H9 (cell line): Measurements from ENCODE around the gene RBFOX1. TPM values are rescaled to one million over a fixed set of nuclear protein-coding genes. Genes with fewer than 3 reads are reported as not detected.

ENCODE experiments used
- DNase-seq: peaks from one replicate; pipeline ENCODE4 v3.0.0-alpha.2; 2017
- H2AFZ ChIP-seq: one replicate; pipeline ENCODE4 v1.6.1; 2013; ENCODE audit warnings: mild to moderate bottlenecking, low read length, control low read depth, moderate library complexity
- H2AK5ac ChIP-seq: 2 replicates; pipeline ENCODE4 v1.6.1; 2013; ENCODE audit warnings: low read length, control low read depth, mixed read lengths; ENCODE audit not compliant: insufficient read length
- H2BK120ac ChIP-seq: one replicate; pipeline ENCODE4 v1.6.1; 2013; ENCODE audit warnings: low read depth, mild to moderate bottlenecking, low read length, control low read depth, inconsistent platforms; ENCODE audit not compliant: poor library complexity, severe bottlenecking
- H2BK12ac ChIP-seq: 2 replicates; pipeline ENCODE4 v1.6.1; 2013; ENCODE audit warnings: low read length, control low read depth, mixed read lengths, low read depth; ENCODE audit not compliant: insufficient read length
- H2BK15ac ChIP-seq: 2 replicates; pipeline ENCODE4 v1.6.1; 2013; ENCODE audit warnings: low read depth, low read length, control low read depth
- H2BK20ac ChIP-seq: one replicate; pipeline ENCODE4 v1.6.1; 2013; ENCODE audit warnings: low read depth, mild to moderate bottlenecking, low read length, control low read depth, inconsistent platforms; ENCODE audit not compliant: poor library complexity, severe bottlenecking
- H2BK5ac ChIP-seq: 2 replicates; pipeline ENCODE4 v1.6.1; 2013; ENCODE audit warnings: low read length, control low read depth, mixed read lengths; ENCODE audit not compliant: insufficient read length
- H3K14ac ChIP-seq: 2 replicates; pipeline ENCODE4 v1.6.1; 2013; ENCODE audit warnings: low read length, control low read depth; ENCODE audit not compliant: insufficient read depth
- H3K18ac ChIP-seq: 2 replicates; pipeline ENCODE4 v1.6.1; 2013; ENCODE audit warnings: low read depth, mild to moderate bottlenecking, mixed read lengths, low read length, control low read depth; ENCODE audit not compliant: insufficient read length
- H3K23ac ChIP-seq: 2 replicates; pipeline ENCODE4 v1.6.1; 2013; ENCODE audit warnings: low read length, control low read depth, mixed read lengths, low read depth; ENCODE audit not compliant: insufficient read length
- H3K23me2 ChIP-seq: 2 replicates; pipeline ENCODE4 v1.6.1; 2013; ENCODE audit warnings: low read depth, mild to moderate bottlenecking, mixed read lengths, low read length, control low read depth; ENCODE audit not compliant: insufficient read length, poor library complexity, severe bottlenecking
- H3K27ac ChIP-seq: 2 replicates; pipeline ENCODE4 v1.5.1; 2013; ENCODE audit warnings: low read length, control low read depth, mixed read lengths, low read depth; ENCODE audit not compliant: insufficient read length
- H3K27me3 ChIP-seq: 2 replicates; pipeline ENCODE4 v1.6.1; 2013; ENCODE audit warnings: low read length, control low read depth, inconsistent platforms; ENCODE audit not compliant: insufficient read depth
- H3K4ac ChIP-seq: 2 replicates; pipeline ENCODE4 v1.6.1; 2013; ENCODE audit warnings: low read depth, mild to moderate bottlenecking, control low read depth, inconsistent platforms, low read length, moderate library complexity
- H3K4me1 ChIP-seq: 2 replicates; pipeline ENCODE4 v1.6.1; 2013; ENCODE audit warnings: low read length, control low read depth, inconsistent platforms; ENCODE audit not compliant: insufficient read depth
- H3K4me2 ChIP-seq: 2 replicates; pipeline ENCODE4 v1.6.1; 2013; ENCODE audit warnings: low read length, control low read depth, mixed read lengths; ENCODE audit not compliant: insufficient read length, insufficient read depth
- H3K56ac ChIP-seq: 2 replicates; pipeline ENCODE4 v1.6.1; 2013; ENCODE audit warnings: low read depth, mild to moderate bottlenecking, mixed read lengths, low read length, control low read depth; ENCODE audit not compliant: insufficient read length
- H3K79me1 ChIP-seq: 2 replicates; pipeline ENCODE4 v1.6.1; 2013; ENCODE audit warnings: low read depth, mild to moderate bottlenecking, moderate library complexity, low read length, control low read depth, inconsistent platforms; ENCODE audit not compliant: insufficient read depth, poor library complexity, severe bottlenecking
- H3K79me2 ChIP-seq: 2 replicates; pipeline ENCODE4 v1.6.1; 2013; ENCODE audit warnings: low read length, control low read depth, inconsistent platforms; ENCODE audit not compliant: insufficient read depth
- H3K9ac ChIP-seq: 2 replicates; pipeline ENCODE4 v1.6.1; 2013; ENCODE audit warnings: low read length, control low read depth, mixed read lengths; ENCODE audit not compliant: insufficient read length; ENCODE audit errors: extremely low read depth
- H3K9me3 ChIP-seq: one replicate; pipeline ENCODE4 v1.6.1; 2013; ENCODE audit warnings: low read depth, low read length, inconsistent platforms; ENCODE audit not compliant: control insufficient read depth
- H3T11ph ChIP-seq: one replicate; pipeline ENCODE4 v1.6.1; 2013; ENCODE audit warnings: mild to moderate bottlenecking, low read length, control low read depth, inconsistent platforms
- H4K20me1 ChIP-seq: one replicate; pipeline ENCODE4 v1.6.1; 2013; ENCODE audit not compliant: control insufficient read depth, insufficient read length, insufficient read depth
- H4K5ac ChIP-seq: 2 replicates; pipeline ENCODE4 v1.6.1; 2013; ENCODE audit warnings: low read depth, mild to moderate bottlenecking, mixed read lengths, low read length, control low read depth; ENCODE audit not compliant: insufficient read length
- H4K8ac ChIP-seq: replicated peaks from 2 replicates; pipeline ENCODE4 v1.6.1; 2013; ENCODE audit warnings: low read length, control low read depth, mixed read lengths, low read depth; ENCODE audit not compliant: insufficient read length
- H4K91ac ChIP-seq: 2 replicates; pipeline ENCODE4 v1.6.1; 2013; ENCODE audit warnings: low read depth, mild to moderate bottlenecking, moderate library complexity, mixed read lengths, low read length, control low read depth; ENCODE audit not compliant: insufficient read length
- H3K27ac Mint-ChIP-seq, 3 experiments: 2 replicates in 2 of 3; 3 replicates in 1 of 3; pipeline ENCODE4 v1.8.0; 2020 to 2021; ENCODE audit warnings: mixed read lengths in 3 of 3, mild to moderate bottlenecking in 1 of 3, moderate library complexity in 1 of 3
- H3K27me3 Mint-ChIP-seq: 2 replicates; pipeline ENCODE4 v1.8.0; 2021; ENCODE audit warnings: low read depth, mild to moderate bottlenecking, moderate library complexity, mixed read lengths
- H3K36me3 Mint-ChIP-seq, 3 experiments: 2 replicates in 2 of 3; 3 replicates in 1 of 3; pipeline ENCODE4 v1.8.0; 2020 to 2021; ENCODE audit warnings: low read depth in 3 of 3, mixed read lengths in 3 of 3; ENCODE audit not compliant: insufficient read depth in 1 of 3
- H3K4me1 Mint-ChIP-seq, 2 experiments: 2 replicates each; pipeline ENCODE4 v1.8.0; 2020; ENCODE audit warnings: mixed read lengths in 2 of 2
- H3K4me3 Mint-ChIP-seq, 2 experiments: 2 replicates in 1 of 2; 3 replicates in 1 of 2; pipeline ENCODE4 v1.8.0; 2020 to 2021; ENCODE audit warnings: mild to moderate bottlenecking in 2 of 2, mixed read lengths in 2 of 2, moderate library complexity in 1 of 2
- H3K9me3 Mint-ChIP-seq, 2 experiments: 2 replicates in 1 of 2; 3 replicates in 1 of 2; pipeline ENCODE4 v1.8.0; 2020; ENCODE audit warnings: mild to moderate bottlenecking in 2 of 2, mixed read lengths in 2 of 2, moderate library complexity in 1 of 2
- WGBS: extraction: QIAGEN DNeasy Blood & Tissue Kit; methylation state at CpG from one replicate; pipeline ENCODE4 v1.1.7; 2013; ENCODE audit warnings: missing lambda C conversion rate, low lambda C conversion rate, mixed read lengths; ENCODE audit not compliant: insufficient read length; ENCODE audit errors: extremely low coverage; 5-methylcytosine and 5-hydroxymethylcytosine counted together
- total RNA-seq: library from RNA; stranded (reverse); gene quantifications from 2 replicates; pipeline ENCODE4 v1.2.1, GENCODE V29; 2021
- TF ChIP-seq, protein P1 (sequence below): fragments of 200-600 bp; sonication (generic); conservative IDR thresholded peaks from 3 replicates; pipeline ENCODE4 v1.8.0; 2021; ENCODE audit warnings: antibody characterized with exemption, mild to moderate bottlenecking

The RBFOX1 gene
- total RNA-seq, 1 experiment from 2014 or later = 2.0 TPM

DNA sequence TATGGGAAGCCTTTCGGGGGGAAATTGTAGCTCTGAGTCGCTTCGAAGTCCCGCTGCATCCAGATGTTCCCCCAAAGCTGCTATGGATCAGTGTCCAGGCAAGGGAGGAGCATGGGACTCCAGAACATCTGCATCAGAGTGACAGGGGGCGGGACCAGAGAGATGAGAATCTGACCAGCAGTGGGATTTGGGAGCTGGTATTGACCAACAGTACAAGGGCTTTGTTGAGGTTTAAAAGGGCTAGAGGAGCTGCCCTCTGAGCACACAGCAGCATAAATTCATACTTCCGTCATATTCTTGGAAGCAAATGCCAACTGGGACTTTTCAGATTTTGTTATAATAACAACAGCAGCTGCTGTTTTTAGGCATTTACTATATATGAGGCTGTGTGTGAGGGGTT lies 10.6 kb downstream of the RBFOX1 start:
- no peaks in the 10 kb centered on the region; a peak in 1 of 5 replicates for H3K9me3 Mint-ChIP-seq
- H3K27me3 Mint-ChIP-seq = no peaks in the 10 kb centered on the region; the same call in 1 of the 2 replicates
- no CpG with 5 or more reads among the region's 6 CpGs for WGBS
- Histone ChIP-seq H3K27me3 (no peaks in the 10 kb centered on the region), H3K56ac (no peak overlapping the region), H3K9me3 (no peaks in the 10 kb centered on the region), H3K18ac (no peak overlapping the region), H3K23ac (no peak overlapping the region), H2BK15ac (no peak overlapping the region), H3K79me1 (no peaks in the 10 kb centered on the region), H2BK5ac (no peak overlapping the region), H3T11ph (no peak overlapping the region), H3K4me2 (no peak overlapping the region), H3K27ac (no peak overlapping the region), H4K91ac (no peak overlapping the region), H3K23me2 (no peaks in the 10 kb centered on the region), H3K79me2 (no peaks in the 10 kb centered on the region), H3K9ac (no peak overlapping the region), H4K8ac (no peak overlapping the region), H3K14ac (no peak overlapping the region), H2AK5ac (no peak overlapping the region), H2BK20ac (no peak overlapping the region), H3K4ac (no peak overlapping the region), H4K20me1 (no peaks in the 10 kb centered on the region), H2BK12ac (no peak overlapping the region), H4K5ac (no peak overlapping the region), H2BK120ac (no peak overlapping the region), H3K4me1 (no peaks in the 10 kb centered on the region), H2AFZ (no peak overlapping the region)
- H3K4me1 Mint-ChIP-seq = peaks cover 0 to 5% of the 10 kb centered on the region in 2 experiments; a peak in 2 of 4 replicates
- TF ChIP-seq, protein P1, sequence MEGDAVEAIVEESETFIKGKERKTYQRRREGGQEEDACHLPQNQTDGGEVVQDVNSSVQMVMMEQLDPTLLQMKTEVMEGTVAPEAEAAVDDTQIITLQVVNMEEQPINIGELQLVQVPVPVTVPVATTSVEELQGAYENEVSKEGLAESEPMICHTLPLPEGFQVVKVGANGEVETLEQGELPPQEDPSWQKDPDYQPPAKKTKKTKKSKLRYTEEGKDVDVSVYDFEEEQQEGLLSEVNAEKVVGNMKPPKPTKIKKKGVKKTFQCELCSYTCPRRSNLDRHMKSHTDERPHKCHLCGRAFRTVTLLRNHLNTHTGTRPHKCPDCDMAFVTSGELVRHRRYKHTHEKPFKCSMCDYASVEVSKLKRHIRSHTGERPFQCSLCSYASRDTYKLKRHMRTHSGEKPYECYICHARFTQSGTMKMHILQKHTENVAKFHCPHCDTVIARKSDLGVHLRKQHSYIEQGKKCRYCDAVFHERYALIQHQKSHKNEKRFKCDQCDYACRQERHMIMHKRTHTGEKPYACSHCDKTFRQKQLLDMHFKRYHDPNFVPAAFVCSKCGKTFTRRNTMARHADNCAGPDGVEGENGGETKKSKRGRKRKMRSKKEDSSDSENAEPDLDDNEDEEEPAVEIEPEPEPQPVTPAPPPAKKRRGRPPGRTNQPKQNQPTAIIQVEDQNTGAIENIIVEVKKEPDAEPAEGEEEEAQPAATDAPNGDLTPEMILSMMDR = no peak
- no peak for DNase-seq
- H3K27ac Mint-ChIP-seq = peak overlapping the region in 1 of 3 experiments; percentile 77; a peak in 1 of 7 replicates
- no peaks in the 10 kb centered on the region for H3K36me3 Mint-ChIP-seq
- no peak overlapping the region for H3K4me3 Mint-ChIP-seq
